ENCODE data around the gene SEC31B.

GRCh38 chr10:100479037-100479436 lies 40.6 kb downstream of the SEC31B start:
- TF ChIP-seq POLR2A (IDR thresholded peaks at IDR 0.05) (no peak), CTCF (IDR thresholded peaks at IDR 0.05) (no peak), POLR2AphosphoS5 (IDR thresholded peaks at IDR 0.05) (no peak), EP300 (IDR thresholded peaks at IDR 0.05) (no peak)

Data from sigmoid colon (tissue), 4 donors.